Neural cell (in vitro differentiated cells): ENCODE results near the gene SMARCC2.

Source experiments
- EP300 ChIP-seq: fragments of 450-650 bp; conservative IDR thresholded peaks from 2 replicates; pipeline ENCODE4 v1.6.1; 2014; ENCODE audit warnings: antibody characterized with exemption, mild to moderate bottlenecking, moderate library complexity; ENCODE audit not compliant: poor library complexity, severe bottlenecking
- TF ChIP-seq, protein P1 (sequence below): fragments of 450-650 bp; IDR thresholded peaks from 2 replicates; pipeline ENCODE4 v1.5.1; 2014; ENCODE audit warnings: antibody characterized with exemption, mild to moderate bottlenecking, moderate library complexity; ENCODE audit not compliant: poor library complexity, severe bottlenecking
- TF ChIP-seq, protein P2 (sequence below): IDR thresholded peaks from 2 replicates; pipeline ENCODE4 v1.6.1; 2012; ENCODE audit warnings: borderline replicate concordance

DNA sequence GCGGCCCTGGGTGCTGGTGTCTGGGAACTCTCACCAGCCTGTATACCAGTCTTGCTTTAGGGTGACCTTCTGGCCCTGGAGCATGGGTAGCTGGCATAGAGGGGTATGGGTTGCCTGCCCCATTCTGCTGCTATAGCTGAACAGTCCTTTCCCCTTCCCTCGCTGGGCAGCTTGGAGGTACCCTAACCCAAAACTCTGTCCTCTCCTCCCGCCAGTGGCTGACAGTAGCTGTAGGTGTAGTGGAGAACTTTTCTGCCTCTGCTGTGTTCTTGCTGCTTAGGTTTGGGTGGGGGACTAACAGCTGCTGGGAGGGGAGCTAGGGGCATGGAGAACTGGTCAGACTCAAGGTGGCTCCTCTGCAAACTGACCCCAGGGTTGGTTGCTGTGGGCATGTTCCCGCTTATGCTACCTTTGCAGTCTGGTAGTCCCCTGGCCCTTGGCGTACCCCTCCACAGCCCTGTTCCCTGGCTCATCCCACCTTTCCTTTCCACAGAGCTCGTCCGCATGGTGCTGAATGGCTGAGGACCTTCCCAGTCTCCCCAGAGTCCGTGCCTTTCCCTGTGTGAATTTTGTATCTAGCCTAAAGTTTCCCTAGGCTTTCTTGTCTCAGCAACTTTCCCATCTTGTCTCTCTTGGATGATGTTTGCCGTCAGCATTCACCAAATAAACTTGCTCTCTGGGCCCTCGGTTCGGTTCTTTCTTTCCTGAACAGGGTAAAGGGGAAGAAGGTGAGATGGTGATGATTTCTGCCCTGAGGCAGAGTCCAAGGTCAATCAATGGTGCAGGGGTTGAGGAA lies 28.2 kb downstream of the SMARCC2 start:
- TF ChIP-seq, protein P1, sequence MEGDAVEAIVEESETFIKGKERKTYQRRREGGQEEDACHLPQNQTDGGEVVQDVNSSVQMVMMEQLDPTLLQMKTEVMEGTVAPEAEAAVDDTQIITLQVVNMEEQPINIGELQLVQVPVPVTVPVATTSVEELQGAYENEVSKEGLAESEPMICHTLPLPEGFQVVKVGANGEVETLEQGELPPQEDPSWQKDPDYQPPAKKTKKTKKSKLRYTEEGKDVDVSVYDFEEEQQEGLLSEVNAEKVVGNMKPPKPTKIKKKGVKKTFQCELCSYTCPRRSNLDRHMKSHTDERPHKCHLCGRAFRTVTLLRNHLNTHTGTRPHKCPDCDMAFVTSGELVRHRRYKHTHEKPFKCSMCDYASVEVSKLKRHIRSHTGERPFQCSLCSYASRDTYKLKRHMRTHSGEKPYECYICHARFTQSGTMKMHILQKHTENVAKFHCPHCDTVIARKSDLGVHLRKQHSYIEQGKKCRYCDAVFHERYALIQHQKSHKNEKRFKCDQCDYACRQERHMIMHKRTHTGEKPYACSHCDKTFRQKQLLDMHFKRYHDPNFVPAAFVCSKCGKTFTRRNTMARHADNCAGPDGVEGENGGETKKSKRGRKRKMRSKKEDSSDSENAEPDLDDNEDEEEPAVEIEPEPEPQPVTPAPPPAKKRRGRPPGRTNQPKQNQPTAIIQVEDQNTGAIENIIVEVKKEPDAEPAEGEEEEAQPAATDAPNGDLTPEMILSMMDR, result no peak
- no peak for TF ChIP-seq EP300
- TF ChIP-seq, protein P2, sequence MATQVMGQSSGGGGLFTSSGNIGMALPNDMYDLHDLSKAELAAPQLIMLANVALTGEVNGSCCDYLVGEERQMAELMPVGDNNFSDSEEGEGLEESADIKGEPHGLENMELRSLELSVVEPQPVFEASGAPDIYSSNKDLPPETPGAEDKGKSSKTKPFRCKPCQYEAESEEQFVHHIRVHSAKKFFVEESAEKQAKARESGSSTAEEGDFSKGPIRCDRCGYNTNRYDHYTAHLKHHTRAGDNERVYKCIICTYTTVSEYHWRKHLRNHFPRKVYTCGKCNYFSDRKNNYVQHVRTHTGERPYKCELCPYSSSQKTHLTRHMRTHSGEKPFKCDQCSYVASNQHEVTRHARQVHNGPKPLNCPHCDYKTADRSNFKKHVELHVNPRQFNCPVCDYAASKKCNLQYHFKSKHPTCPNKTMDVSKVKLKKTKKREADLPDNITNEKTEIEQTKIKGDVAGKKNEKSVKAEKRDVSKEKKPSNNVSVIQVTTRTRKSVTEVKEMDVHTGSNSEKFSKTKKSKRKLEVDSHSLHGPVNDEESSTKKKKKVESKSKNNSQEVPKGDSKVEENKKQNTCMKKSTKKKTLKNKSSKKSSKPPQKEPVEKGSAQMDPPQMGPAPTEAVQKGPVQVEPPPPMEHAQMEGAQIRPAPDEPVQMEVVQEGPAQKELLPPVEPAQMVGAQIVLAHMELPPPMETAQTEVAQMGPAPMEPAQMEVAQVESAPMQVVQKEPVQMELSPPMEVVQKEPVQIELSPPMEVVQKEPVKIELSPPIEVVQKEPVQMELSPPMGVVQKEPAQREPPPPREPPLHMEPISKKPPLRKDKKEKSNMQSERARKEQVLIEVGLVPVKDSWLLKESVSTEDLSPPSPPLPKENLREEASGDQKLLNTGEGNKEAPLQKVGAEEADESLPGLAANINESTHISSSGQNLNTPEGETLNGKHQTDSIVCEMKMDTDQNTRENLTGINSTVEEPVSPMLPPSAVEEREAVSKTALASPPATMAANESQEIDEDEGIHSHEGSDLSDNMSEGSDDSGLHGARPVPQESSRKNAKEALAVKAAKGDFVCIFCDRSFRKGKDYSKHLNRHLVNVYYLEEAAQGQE, result no peak
